Gastrocnemius medialis (tissue), 4 donors: ENCODE results near the gene ECM1. TPM values are rescaled to one million over a fixed set of nuclear protein-coding genes. Genes with fewer than 3 reads are reported as not detected.

ENCODE experiments used
- ATAC-seq, 2 donors: fragments of 150-250 bp; one replicate each; pipeline ENCODE4 v1.9.1; 2016
- DNase-seq, 2 donors: peaks; one replicate each; pipeline ENCODE4 v3.0.0-alpha.2; 2019
- H3K27ac ChIP-seq, 4 donors: fragments of 200-600 bp; sonication (generic); 1 replicate in 1 of 4; 2 replicates in 3 of 4; pipeline ENCODE4 v1.5.1; 2016 to 2018; ENCODE audit warnings: mild to moderate bottlenecking in 2 of 4, moderate library complexity in 1 of 4
- H3K27me3 ChIP-seq, 3 donors: fragments of 200-600 bp; sonication (generic) in 2 of 3; 1 replicate in 1 of 3; 2 replicates in 2 of 3; pipeline versions ENCODE4 v1.5.1 to v1.6.0; 2016 to 2019; ENCODE audit warnings: mild to moderate bottlenecking in 1 of 3, moderate library complexity in 1 of 3
- H3K36me3 ChIP-seq, 2 donors: fragments of 200-600 bp; sonication (generic) in 1 of 2; one replicate each; pipeline ENCODE4 v1.5.1; 2017 to 2018
- H3K4me1 ChIP-seq, 2 donors: fragments of 200-600 bp; sonication (generic) in 1 of 2; one replicate each; pipeline ENCODE4 v1.5.1; 2016 to 2017; ENCODE audit warnings: mild to moderate bottlenecking in 2 of 2
- H3K4me3 ChIP-seq, 4 donors: fragments of 200-600 bp; sonication (generic) in 3 of 4; 1 replicate in 1 of 4; 2 replicates in 3 of 4; pipeline ENCODE4 v1.5.1; 2016 to 2019; ENCODE audit warnings: mild to moderate bottlenecking in 2 of 4
- H3K9me3 ChIP-seq, 3 donors: fragments of 200-600 bp; sonication (generic) in 2 of 3; 1 replicate in 1 of 3; 2 replicates in 2 of 3; pipeline ENCODE4 v1.5.1; 2016 to 2019
- CTCF ChIP-seq, 5 experiments: fragments of 450-650 bp in 3 of 5; fragments of 200-600 bp in 2 of 5; sonication (generic) in 2 of 5; IDR thresholded peaks in 4 of 5; conservative IDR thresholded peaks in 1 of 5; 1 replicate in 4 of 5; 2 replicates in 1 of 5; pipeline ENCODE4 v1.5.1; 2016 to 2019; ENCODE audit warnings: antibody characterized with exemption in 5 of 5, mild to moderate bottlenecking in 3 of 5, moderate library complexity in 3 of 5
- POLR2A ChIP-seq, 2 donors: fragments of 450-650 bp; IDR thresholded peaks; one replicate each; pipeline ENCODE4 v1.6.1; 2017; ENCODE audit warnings: antibody characterized with exemption in 2 of 2, mild to moderate bottlenecking in 2 of 2, moderate library complexity in 2 of 2
- in situ Hi-C, 4 donors: fragments of 200-750 bp; cut with MboI; loops; one replicate each; pipeline versions ENCODE4 v1.15.0 to v1.8.0; 2017; ENCODE audit warnings: low sequenced_read_pairs in 4 of 4
- intact Hi-C: fragments of 100-400 bp; cut with DNase I; formaldehyde crosslinking; loops from one replicate; pipeline ENCODE4 v1.15.1; 2023; ENCODE audit warnings: low total_unique reads
- total RNA-seq, 4 donors: library from RNA; depleted of rRNA; stranded (reverse); fragments of >200 nt; gene quantifications; one replicate each; pipeline versions ENCODE4 v1.1.0 to v1.2.3, GENCODE V29; 2016

Gene ECM1
- total RNA-seq, 4 donors from 2014 or later, result 1.5 to 8.5 (median 5.6) TPM

GRCh38 chr1:150513351-150513791 is 5.5 kb downstream of the ECM1 start:
- Histone ChIP-seq H3K9me3 (no peaks in the 10 kb centered on the region), H3K36me3 (peaks cover 0 to 12% of the 10 kb centered on the region in 2 donors), H3K4me3 (no peak overlapping the region), H3K27ac (no peak overlapping the region), H3K27me3 (no peaks in the 10 kb centered on the region), H3K4me1 (peaks cover 6 to 14% of the 10 kb centered on the region in 2 donors)
- in situ Hi-C loops, result no loop called here
- TF ChIP-seq POLR2A (IDR thresholded peaks at IDR 0.05) (no peak), CTCF (IDR thresholded peaks at IDR 0.05 in 4 of 5, conservative IDR thresholded peaks at IDR 0.05 in 1 of 5) (no peak)
- intact Hi-C loops, result loop anchor here (10.0 kb wide), 1 partner anchor 149 kb away; the partner anchor contains the start of gene RPRD2
- DNase-seq (no peak), ATAC-seq (no peak)

GRCh38 chr1:150514260-150514659 is 6.4 kb downstream of the ECM1 start:
- TF ChIP-seq POLR2A (IDR thresholded peaks at IDR 0.05), result no peak
- TF ChIP-seq CTCF (IDR thresholded peaks at IDR 0.05 in 4 of 5, conservative IDR thresholded peaks at IDR 0.05 in 1 of 5), result no peak
- DNase-seq, result no peak
- no peaks in the 10 kb centered on the region for H3K27me3 ChIP-seq
- no peak for ATAC-seq
- H3K4me1 ChIP-seq, result peaks cover 6 to 14% of the 10 kb centered on the region in 2 donors
- peaks cover 0 to 12% of the 10 kb centered on the region in 2 donors for H3K36me3 ChIP-seq
- intact Hi-C loops (loop anchor here (2.0 to 10.0 kb wide), 2 partner anchors 27 to 149 kb away; partner anchors contain the start of genes RPRD2 and TARS2), in situ Hi-C loops (no loop called here)
- H3K9me3 ChIP-seq, result no peaks in the 10 kb centered on the region
- H3K4me3 ChIP-seq, result no peak overlapping the region
- peak overlapping the region; percentile 87 to 94 (median 92) for H3K27ac ChIP-seq

- intact Hi-C loops, result loop anchor here (2.0 to 10.0 kb wide), 2 partner anchors 28 to 150 kb away; partner anchors contain the start of genes RPRD2 and TARS2
- H3K27me3 ChIP-seq, result no peaks in the 10 kb centered on the region
- H3K36me3 ChIP-seq, result peaks cover 0 to 12% of the 10 kb centered on the region in 2 donors
- no peak for TF ChIP-seq POLR2A (IDR thresholded peaks at IDR 0.05)
- TF ChIP-seq CTCF (IDR thresholded peaks at IDR 0.05 in 4 of 5, conservative IDR thresholded peaks at IDR 0.05 in 1 of 5), result no peak
- H3K4me3 ChIP-seq, result peak overlapping the region; percentile 56 to 79 (median 67)
- no peak for DNase-seq
- H3K27ac ChIP-seq, result peak overlapping the region; percentile 87 to 94 (median 92)
- no peaks in the 10 kb centered on the region for H3K9me3 ChIP-seq
- in situ Hi-C loops, result no loop called here
- peak in 1 of 2 donors; percentile 37 for ATAC-seq
- peaks cover 6 to 14% of the 10 kb centered on the region in 2 donors for H3K4me1 ChIP-seq
Observed at GRCh38 chr1:150514913-150515327, 7.0 kb downstream of the ECM1 start.

GRCh38 chr1:150515328-150516049 is 7.6 kb downstream of the ECM1 start, which contains the start of gene FALEC:
TSS of gene FALEC (plus strand) at chr1:150515752.
- ATAC-seq (peak; percentile 92 to 95), DNase-seq (peak; percentile 95 to 98)
- H3K4me3 ChIP-seq, result peak within 1 kb of the TSS; percentile 56 to 79 (median 67)
- peak; percentile 35 to 86 for TF ChIP-seq POLR2A (IDR thresholded peaks at IDR 0.05)
- TF ChIP-seq CTCF (IDR thresholded peaks at IDR 0.05 in 4 of 5, conservative IDR thresholded peaks at IDR 0.05 in 1 of 5), result no peak
- no peaks in the 10 kb centered on the region for H3K27me3 ChIP-seq
- H3K36me3 ChIP-seq, result peaks cover 0 to 12% of the 10 kb centered on the region in 2 donors
- H3K9me3 ChIP-seq, result no peaks in the 10 kb centered on the region
- intact Hi-C loops, result loop anchor here (2.0 to 10.0 kb wide), 2 partner anchors 29 to 151 kb away; partner anchors contain the start of genes RPRD2 and TARS2
- H3K27ac ChIP-seq, result peak within 1 kb of the TSS; percentile 87 to 94 (median 92)
- in situ Hi-C loops, result no loop called here
- H3K4me1 ChIP-seq, result peaks cover 6 to 14% of the 10 kb centered on the region in 2 donors
